GM12872 (cell line): ENCODE measurements around the gene WDR70.

Source experiments
- CTCF ChIP-seq: IDR thresholded peaks from 3 replicates; pipeline ENCODE4 v1.5.1; 2011; ENCODE audit warnings: low read depth, mild to moderate bottlenecking, low read length, moderate library complexity; ENCODE audit not compliant: insufficient read depth

Gene WDR70

DNA sequence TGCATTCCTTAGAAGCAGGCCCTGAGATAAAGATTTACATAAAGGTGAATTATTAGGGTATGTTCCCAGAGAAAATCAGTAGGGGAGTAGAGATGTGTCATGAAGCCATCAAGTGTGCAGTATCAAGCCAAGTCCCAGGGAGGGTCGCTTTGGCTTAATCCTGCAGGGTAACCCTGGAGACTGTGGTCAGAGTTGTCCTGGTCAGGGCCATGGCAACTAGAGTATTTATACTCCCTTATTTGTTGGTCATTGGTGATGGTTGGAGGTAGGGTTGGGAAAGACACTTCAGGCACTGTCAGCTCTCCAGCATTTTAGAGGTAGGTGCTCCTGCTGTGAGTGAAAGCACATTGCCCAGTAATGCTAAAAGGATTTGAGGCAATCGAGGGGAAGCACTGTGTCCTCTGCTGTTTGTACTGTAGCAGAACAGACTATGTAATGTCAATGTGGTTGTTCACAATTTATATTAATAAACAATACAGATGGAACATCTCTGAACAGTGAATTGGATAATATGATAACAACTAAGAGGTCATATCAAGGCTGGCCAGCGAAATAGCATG lies 351.9 kb downstream of the WDR70 start:
- TF ChIP-seq CTCF = no peak

- no peak for TF ChIP-seq CTCF
Measured at GRCh38 chr5:37734114-37734513, 355.0 kb downstream of the WDR70 start.

GRCh38 chr5:37735649-37736347 lies 356.7 kb downstream of the WDR70 start:
- no peak for TF ChIP-seq CTCF

DNA sequence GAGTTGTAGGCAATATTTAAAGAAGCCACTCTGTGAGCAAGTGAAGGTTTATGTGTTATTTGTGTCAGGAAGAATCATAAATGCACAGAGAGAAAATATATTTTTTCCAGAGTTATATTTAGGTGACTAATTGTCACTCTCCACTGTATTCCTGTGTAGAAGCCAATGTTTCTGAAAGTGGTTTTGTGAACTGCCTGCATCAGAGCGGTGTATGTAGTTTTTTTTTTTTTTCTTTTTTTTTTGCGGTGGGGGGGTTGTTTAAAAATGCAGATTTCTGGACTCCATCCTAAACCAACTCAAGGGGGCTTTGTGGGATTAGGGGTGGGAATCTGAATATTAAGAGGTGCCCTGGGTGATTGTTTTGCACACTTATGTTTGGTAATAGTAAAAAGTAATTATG lies 357.3 kb downstream of the WDR70 start:
- no peak for TF ChIP-seq CTCF

DNA sequence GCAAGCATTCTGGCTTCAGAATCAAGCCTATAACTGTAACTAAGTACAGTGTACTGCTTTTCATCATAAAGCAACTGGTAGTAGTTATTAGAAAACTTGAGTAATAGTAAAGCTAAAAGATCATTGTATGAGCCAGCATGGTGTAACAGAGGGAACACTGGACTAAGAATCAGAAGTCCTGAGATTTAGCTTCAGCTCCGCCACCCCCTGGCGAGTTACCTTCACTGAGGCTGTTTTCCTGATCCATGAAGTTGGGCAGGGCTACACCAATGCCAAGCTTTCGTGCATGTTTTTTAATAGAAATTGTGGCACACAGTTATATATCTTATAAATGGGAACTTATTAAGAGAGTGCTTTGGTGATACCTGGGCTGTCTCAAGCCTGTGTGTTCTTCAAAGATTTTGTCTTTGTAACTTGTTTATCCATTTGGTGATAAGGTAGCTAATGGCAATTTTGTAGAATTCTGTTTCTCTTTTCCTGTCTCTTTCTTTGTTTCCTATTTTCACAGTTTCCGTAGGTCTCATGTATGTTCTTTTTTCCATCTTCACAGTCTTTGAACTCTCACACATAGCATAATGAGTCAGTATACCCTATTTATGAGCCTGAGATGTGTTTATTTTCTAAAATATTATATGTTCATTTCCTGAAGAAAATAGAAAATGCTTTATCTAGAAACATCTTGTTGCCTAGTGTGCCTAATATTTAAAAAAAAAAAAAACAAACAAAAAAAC lies 358.4 kb downstream of the WDR70 start:
- TF ChIP-seq CTCF = no peak

GRCh38 chr5:37738057-37738691 lies 359.1 kb downstream of the WDR70 start:
- no peak for TF ChIP-seq CTCF

DNA sequence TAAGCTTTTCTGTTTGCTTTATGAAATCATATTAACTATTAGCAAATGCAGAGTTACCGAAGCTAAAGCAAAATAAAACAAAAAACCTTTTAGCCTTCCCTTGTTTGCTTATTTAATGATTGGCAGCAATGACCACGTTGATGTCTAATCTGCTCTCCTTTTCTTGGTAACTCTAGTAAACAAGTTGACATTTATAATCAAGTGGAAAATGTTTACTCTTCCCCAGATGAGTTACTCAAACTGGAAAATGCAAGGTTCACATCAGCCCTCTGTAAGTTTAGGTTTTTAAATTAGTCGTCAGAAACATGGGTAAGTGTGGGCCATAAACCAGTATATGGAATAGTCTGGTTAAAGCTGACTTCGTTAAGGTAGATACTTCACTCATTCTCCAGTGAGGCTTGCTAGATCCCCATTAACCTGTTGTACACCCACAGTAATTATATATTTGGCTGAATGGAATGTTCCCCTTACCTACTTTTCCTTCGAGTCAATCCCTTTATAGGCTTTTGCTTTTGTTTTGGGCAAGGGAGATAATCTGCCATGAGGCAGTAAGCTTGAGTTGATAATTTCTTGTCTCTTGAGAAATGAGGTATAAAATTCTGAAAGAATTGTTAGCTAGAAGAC lies 359.9 kb downstream of the WDR70 start:
- TF ChIP-seq CTCF = no peak
